ENCODE measurements around the gene EPS8L3.
A peak's percentile ranks its signal among the peaks of the same experiment; 100 is the strongest.

EPS8L3 gene

DNA sequence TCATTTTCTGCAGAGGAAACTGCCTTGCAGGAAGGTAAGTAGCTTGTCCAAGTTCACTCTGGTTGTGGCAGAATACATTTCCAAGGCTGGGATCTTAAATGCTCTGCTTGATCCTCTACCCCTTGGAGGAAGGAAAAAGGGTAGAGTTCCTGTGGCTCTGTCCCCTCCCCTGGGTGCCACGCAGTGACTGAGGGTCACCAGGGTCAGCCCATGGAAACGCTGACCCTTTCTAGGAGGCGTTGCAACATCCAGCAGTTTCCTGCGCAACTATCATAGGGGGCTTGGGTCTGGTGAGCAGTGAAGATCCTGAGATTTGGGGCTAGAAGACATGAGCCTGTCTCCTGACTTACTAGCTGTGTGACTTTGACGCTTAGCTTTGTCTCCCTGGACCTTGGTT, 29.4 kb upstream of the EPS8L3 start:
- no peak for DNase-seq

- no peak for DNase-seq
These were observed 28.5 kb upstream of the EPS8L3 start for GRCh38 chr1:109792056-109792831.

DNA sequence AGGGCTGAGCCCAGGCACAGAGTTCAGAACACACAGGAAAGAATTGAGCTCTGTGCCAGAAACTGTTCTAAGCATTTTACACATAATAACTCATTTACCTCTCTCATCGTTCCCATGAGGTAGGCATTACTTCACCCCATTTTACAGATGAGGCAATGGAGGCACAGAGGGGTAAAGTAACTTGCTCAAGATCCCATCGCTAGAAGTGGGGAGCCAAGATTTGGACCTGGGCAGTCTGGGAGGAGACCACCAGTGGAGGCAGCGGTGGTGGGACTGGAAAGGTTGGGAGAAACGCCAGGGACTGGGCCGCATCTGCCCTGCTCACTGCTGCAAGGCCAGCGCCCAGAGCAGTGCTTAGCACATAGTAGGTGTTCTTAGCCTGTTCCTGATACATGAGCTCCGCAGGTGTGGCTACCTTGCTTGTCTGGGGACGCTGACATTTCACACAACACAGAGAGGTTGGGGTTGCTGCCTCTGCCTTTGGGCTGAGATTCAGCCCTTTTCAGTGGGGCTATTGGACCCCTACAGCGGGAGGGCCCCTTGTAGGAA, 27.8 kb upstream of the EPS8L3 start:
- no peak for DNase-seq

DNA sequence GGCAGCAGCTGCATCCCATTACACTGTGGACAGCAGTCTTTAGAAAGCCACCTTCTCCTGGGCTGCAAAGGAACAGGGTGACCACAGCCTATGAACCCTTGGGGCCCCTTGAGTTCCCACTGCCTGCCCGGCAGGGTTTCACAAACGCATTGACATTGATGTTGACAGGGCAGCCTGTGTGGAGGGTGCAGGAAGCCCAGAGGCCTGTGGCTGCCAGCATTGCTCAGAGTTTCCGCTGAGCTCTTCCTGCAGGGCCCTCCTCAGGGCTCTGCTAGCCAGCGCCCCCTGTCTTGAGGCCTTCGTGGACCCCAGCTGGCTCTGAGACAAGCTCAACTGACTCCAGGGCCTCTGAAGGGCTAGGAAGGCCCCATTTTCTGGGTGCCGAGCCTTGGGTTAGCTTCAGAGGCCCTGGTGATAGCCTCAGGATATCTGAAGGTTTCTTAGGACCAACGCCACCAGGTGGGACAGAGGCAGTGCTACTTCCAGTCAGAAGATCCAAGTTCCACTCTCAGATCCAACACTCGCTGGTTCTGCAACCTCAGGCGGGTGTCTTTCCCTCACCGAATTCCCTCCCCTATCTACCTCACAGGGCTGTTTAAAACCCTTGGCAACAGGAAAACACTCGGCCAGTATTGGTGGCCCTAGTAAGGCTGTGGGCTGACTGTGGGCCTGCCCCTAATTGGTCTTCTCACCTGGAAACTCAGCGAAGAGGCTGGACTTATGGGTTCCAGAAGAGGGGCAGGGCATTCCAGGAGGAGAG, 27.2 kb upstream of the EPS8L3 start:
- DNase-seq = no peak

DNA sequence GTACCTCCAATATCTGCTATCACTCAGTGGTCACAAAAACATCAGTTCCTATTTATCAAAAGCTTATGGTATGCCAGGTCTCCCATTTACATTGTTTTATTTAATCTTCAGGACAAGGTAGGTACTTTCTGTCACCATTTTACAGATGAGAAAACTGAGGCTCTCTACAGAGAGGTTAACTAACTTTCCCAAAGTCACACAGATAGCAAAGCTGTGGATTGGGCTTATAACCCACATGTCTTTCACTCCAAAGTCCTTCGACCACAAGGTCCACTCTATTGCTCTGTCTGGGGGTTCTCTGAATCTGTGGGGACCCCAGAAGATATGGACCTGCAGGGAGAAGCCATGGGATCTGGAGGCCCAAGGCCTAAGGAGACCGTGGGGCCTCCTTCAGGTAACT, 26.6 kb upstream of the EPS8L3 start:
- DNase-seq = no peak

GRCh38 chr1:109789551-109790180, 25.9 kb upstream of the EPS8L3 start:
- DNase-seq = no peak

- DNase-seq = peak in 1 of 2 experiments; percentile 8
These were observed 25.2 kb upstream of the EPS8L3 start for GRCh38 chr1:109788695-109789521.

GRCh38 chr1:109787845-109788601, 24.3 kb upstream of the EPS8L3 start:
- DNase-seq = no peak

DNA sequence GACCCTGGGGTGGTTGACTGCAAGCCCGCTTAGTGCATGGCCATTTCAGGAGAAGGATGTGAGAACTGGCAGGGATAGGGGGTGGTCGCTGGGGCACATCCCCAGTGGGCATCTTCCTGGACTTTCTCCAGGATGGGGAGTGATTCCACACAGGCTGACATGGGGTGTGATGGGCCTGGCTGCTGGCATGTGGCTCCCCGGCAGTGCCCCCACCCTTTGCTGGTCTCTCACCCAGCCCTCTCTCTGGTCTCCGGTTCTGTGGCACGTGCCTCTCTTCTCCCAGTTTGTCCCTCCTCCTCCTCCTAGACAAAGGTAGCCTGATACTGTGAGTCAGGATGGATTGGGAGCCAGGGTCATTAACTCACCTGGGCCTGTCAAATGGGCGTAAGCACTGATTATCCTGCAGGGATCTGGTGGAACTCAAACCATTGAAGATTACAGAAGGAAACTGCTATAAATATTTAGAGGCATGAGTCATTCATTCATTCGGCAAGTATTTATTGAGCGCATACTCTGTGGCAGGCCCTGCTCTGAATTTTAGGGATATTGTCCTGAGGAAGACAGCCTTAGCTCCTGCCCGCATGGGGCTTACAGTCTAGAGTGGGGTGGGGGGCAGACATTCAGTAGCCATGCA, 23.6 kb upstream of the EPS8L3 start:
- no peak for DNase-seq

- DNase-seq = no peak
These were observed 22.9 kb upstream of the EPS8L3 start for GRCh38 chr1:109786531-109787021.

DNA sequence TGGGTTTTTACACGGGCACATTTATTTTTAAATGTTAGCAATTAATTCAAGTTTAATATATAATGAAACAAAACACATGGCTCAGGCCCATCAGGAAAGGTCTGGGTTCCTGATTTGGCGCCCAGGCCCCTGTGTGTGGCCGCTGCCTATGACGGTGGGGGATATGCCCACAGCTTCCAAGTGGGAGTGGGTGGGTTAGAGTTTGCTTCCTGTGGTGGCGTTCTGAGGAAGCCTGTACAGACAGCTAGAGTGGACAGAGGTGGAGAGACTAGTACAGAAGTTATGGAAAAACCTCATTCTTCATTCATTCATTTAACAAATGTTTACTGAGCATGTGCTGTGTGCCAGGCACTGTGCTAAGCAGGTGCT, 22.4 kb upstream of the EPS8L3 start:
- no peak for DNase-seq

GRCh38 chr1:109785446-109786111, 21.9 kb upstream of the EPS8L3 start:
- DNase-seq = no peak

GRCh38 chr1:109784551-109785252, 21.0 kb upstream of the EPS8L3 start:
- no peak for DNase-seq

GRCh38 chr1:109783436-109783835, 19.7 kb upstream of the EPS8L3 start:
- DNase-seq = no peak

- no peak for DNase-seq
These were observed 19.2 kb upstream of the EPS8L3 start for GRCh38 chr1:109782927-109783326.

DNA sequence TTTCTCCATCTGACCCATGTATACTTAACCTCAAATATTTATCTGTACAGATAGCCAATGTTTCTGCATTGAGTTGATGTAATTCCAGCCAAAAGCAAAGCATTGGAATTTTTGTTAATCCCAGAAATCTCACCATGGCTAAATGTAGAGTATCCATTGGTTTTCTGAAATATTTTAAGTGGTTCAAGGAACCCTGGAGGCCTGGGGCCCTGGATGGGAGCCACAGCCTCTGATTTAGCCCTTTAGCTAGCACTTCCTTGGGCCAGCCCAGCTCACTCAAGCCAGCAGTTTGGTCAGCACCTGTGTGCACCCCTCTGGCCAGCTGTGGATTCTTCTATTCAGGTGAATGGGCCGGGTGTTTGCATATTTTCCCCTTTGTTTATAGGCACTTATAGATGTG, 18.8 kb upstream of the EPS8L3 start:
- DNase-seq = no peak

DNA sequence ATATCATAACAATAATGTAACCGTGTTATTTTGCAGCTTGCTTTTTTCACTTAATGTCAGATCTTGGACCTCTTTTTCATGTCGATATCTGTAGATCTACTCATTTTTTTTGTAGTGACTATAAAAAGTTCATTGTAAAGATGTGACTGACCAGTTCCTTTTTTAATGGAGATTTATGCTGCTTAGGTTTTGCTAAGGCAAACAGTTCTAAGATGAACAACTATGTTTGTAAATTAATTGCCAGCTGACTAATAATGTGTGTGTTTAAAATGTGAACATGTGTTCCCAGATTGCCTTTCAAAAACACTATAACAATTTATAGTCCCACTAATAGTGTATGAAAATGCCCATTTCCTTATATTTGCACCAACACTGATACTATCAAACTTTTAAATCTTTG, 18.1 kb upstream of the EPS8L3 start:
- no peak for DNase-seq

GRCh38 chr1:109780982-109781381, 17.3 kb upstream of the EPS8L3 start:
- DNase-seq = no peak

DNA sequence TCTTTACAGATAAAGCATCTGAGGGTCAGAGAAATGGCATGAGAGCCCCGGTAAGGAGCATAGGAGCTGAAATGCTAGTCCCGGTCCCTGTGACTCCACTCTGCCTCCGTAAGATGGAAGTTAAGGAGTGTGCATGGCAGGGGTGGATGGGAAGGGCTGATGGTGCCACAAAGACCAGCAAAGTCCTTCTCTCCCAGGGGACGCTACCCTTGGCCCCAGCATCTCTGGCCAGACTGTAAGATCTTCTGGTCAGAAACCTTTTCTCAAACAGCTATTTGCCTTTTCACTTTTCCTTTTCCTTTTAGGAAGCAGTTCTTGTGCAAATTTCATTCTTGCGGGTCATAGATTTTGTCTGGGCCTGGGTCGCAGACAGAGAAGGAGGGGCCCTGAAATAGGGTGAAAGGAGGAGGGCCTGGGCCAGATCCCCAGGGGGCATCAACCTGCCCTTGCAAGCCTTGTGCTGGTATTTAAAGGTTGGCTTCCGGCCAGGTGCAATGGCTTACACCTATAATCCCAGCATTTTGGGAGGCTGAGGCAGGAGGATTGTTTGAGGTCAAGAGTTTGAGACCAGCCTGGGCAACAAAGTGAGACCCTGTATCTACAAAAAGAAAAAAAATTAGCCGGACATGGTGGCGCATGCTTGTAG, 14.4 kb upstream of the EPS8L3 start:
- DNase-seq = no peak

- no peak for DNase-seq
These were observed 13.7 kb upstream of the EPS8L3 start for GRCh38 chr1:109777436-109777835.

Data from NCI-H1930 (cell line).